GM19351 (cell line): ENCODE data around the gene ELMO1.
A peak's percentile ranks its signal among the peaks of the same experiment; 100 is the strongest.

Experiments
- ATAC-seq: cut with Tn5 transposase; IDR thresholded peaks from one replicate; pipeline ENCODE4 v1.9.1; 2021; ENCODE audit warnings: mild to moderate bottlenecking, moderate library complexity; ENCODE audit not compliant: unreplicated experiment

ELMO1 gene

GRCh38 chr7:37376386-37376785 lies 72.3 kb downstream of the ELMO1 start:
- ATAC-seq: no peak

- ATAC-seq: no peak
These were observed 75.9 kb downstream of the ELMO1 start for GRCh38 chr7:37372750-37373149.

- no peak for ATAC-seq
These were observed 76.9 kb downstream of the ELMO1 start for GRCh38 chr7:37371755-37372154.

GRCh38 chr7:37369906-37370305 lies 78.8 kb downstream of the ELMO1 start:
- no peak for ATAC-seq

GRCh38 chr7:37368540-37368939 lies 80.1 kb downstream of the ELMO1 start:
- no peak for ATAC-seq

- ATAC-seq: no peak
These were observed 81.7 kb downstream of the ELMO1 start for GRCh38 chr7:37367010-37367409.

- ATAC-seq: no peak
These were observed 82.2 kb downstream of the ELMO1 start for GRCh38 chr7:37366445-37366844.

GRCh38 chr7:37365405-37365804 lies 83.3 kb downstream of the ELMO1 start:
- ATAC-seq: no peak

GRCh38 chr7:37364856-37365255 lies 83.8 kb downstream of the ELMO1 start:
- no peak for ATAC-seq

GRCh38 chr7:37363536-37364491 lies 84.8 kb downstream of the ELMO1 start:
- ATAC-seq: no peak

- no peak for ATAC-seq
These were observed 85.9 kb downstream of the ELMO1 start for GRCh38 chr7:37362802-37363201.

GRCh38 chr7:37360484-37360883 lies 88.2 kb downstream of the ELMO1 start:
- no peak for ATAC-seq

- no peak for ATAC-seq
These were observed 88.8 kb downstream of the ELMO1 start for GRCh38 chr7:37359662-37360444.

GRCh38 chr7:37359180-37359579 lies 89.5 kb downstream of the ELMO1 start:
- no peak for ATAC-seq

- ATAC-seq: no peak
These were observed 91.0 kb downstream of the ELMO1 start for GRCh38 chr7:37357637-37357996.

- ATAC-seq: no peak
These were observed 91.6 kb downstream of the ELMO1 start for GRCh38 chr7:37356911-37357636.

- peak; percentile 67 for ATAC-seq
These were observed 94.0 kb downstream of the ELMO1 start for GRCh38 chr7:37354656-37355131.

GRCh38 chr7:37353949-37354655 lies 94.6 kb downstream of the ELMO1 start:
- ATAC-seq: no peak

- peak; percentile 58 for ATAC-seq
These were observed 95.4 kb downstream of the ELMO1 start for GRCh38 chr7:37352974-37353948.
